Caco-2 (cell line): ENCODE measurements around the gene BAZ2B. TPM values are rescaled to one million over a fixed set of nuclear protein-coding genes. Genes with fewer than 3 reads are reported as not detected.

Experiments used
- BruUV-seq: library from RNA; stranded (reverse); fragments of 400-500 nt; replicated peaks from 2 replicates; lab custom pipeline; 2021; lab: Mats Ljungman, UMichigan
- CTCF ChIA-PET: fragments of 300-600 bp; sonication (Branson Sonifier 250); formaldehyde crosslinking; loops from one replicate; lab custom pipeline; 2022; ENCODE audit warnings: antibody characterized with exemption; lab: Charles Lee
- POLR2A ChIA-PET: fragments of 300-600 bp; sonication (Branson Sonifier 250); formaldehyde crosslinking; loops from one replicate; lab custom pipeline; 2022; ENCODE audit warnings: antibody characterized with exemption; lab: Charles Lee
- DNase-seq, 2 experiments: peaks; one replicate each; pipeline versions ENCODE4 v3.0.0 to v3.0.0-alpha.2; 2020 to 2022
- H3K27me3 ChIP-seq: replicated peaks from 2 replicates; pipeline ENCODE4 v1.6.0; 2011; ENCODE audit warnings: low read length; ENCODE audit not compliant: control insufficient read depth, insufficient read depth
- H3K36me3 ChIP-seq: 2 replicates; pipeline ENCODE4 v1.5.1; 2011; ENCODE audit warnings: low read length; ENCODE audit not compliant: control insufficient read depth, insufficient read depth
- H3K4me1 ChIP-seq: fragments of 250-450 bp; sonication (Bioruptor Pico); 2 replicates; pipeline ENCODE4 v1.5.1; 2020; ENCODE audit warnings: mild to moderate bottlenecking
- H3K4me3 ChIP-seq: 2 replicates; pipeline ENCODE4 v1.5.1; 2011; ENCODE audit warnings: low read depth, mild to moderate bottlenecking, control low read depth, low read length
- H3K9me3 ChIP-seq: fragments of 250-450 bp; sonication (Bioruptor Pico); 2 replicates; pipeline ENCODE4 v1.5.1; 2020; ENCODE audit warnings: mild to moderate bottlenecking, moderate library complexity
- H3K27ac Mint-ChIP-seq: one replicate; pipeline ENCODE4 v1.8.0; 2022; ENCODE audit warnings: mixed read lengths; ENCODE audit not compliant: unreplicated experiment
- H3K27me3 Mint-ChIP-seq: one replicate; pipeline ENCODE4 v1.8.0; 2022; ENCODE audit warnings: mixed read lengths; ENCODE audit not compliant: insufficient read depth, unreplicated experiment
- H3K36me3 Mint-ChIP-seq: one replicate; pipeline ENCODE4 v1.8.0; 2022; ENCODE audit warnings: mild to moderate bottlenecking, mixed read lengths; ENCODE audit not compliant: insufficient read depth, unreplicated experiment
- H3K4me1 Mint-ChIP-seq: one replicate; pipeline ENCODE4 v1.8.0; 2022; ENCODE audit warnings: low read depth, mixed read lengths; ENCODE audit not compliant: unreplicated experiment
- H3K4me3 Mint-ChIP-seq: one replicate; pipeline ENCODE4 v1.8.0; 2022; ENCODE audit warnings: mild to moderate bottlenecking, moderate library complexity, mixed read lengths; ENCODE audit not compliant: unreplicated experiment
- H3K9me3 Mint-ChIP-seq: one replicate; pipeline ENCODE4 v1.8.0; 2022; ENCODE audit warnings: mixed read lengths; ENCODE audit not compliant: unreplicated experiment
- intact Hi-C: fragments of 100-400 bp; cut with micrococcal nuclease; formaldehyde crosslinking; loops from one replicate; pipeline ENCODE4 v1.10.0; 2022; ENCODE audit not compliant: unreplicated experiment
- total RNA-seq: library from RNA; stranded (reverse); gene quantifications from 2 replicates; pipeline ENCODE4 v1.2.3, GENCODE V29; 2022
- TF ChIP-seq, protein P1 (sequence below), 2 experiments: fragments of 200-600 bp in 1 of 2; IDR thresholded peaks; 1 replicate in 1 of 2; 2 replicates in 1 of 2; pipeline versions ENCODE4 v1.5.1 to v1.8.0; 2011 to 2022; ENCODE audit warnings: antibody characterized with exemption in 1 of 2, control low read depth in 1 of 2, inconsistent platforms in 1 of 2, low read depth in 1 of 2, low read length in 1 of 2, mild to moderate bottlenecking in 1 of 2, moderate library complexity in 1 of 2; ENCODE audit not compliant: insufficient read depth in 1 of 2, severe bottlenecking in 1 of 2, unreplicated experiment in 1 of 2

BAZ2B gene
- total RNA-seq, 1 experiment from 2014 or later, result 32.9 TPM

DNA sequence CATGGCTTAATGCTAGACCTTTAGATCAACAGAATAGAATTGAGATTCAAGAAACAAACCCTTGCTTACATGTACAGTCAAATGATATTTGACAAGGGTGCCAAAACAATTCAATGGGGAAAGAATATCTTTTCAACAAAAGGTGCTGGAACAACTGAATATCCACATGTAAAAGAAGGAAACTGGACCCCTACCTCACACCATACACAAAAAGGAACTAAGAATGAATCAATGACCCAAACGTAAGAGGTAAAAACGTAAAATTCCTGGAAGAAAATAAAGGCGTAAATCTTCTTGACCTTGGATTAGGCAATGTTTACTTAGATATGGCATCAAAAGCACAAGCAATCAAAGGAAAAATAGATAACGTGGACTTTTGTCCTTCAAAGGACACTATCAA is 43.1 kb downstream of the BAZ2B start:
- POLR2A ChIA-PET, result no interaction called here
- Histone ChIP-seq H3K4me1 (peaks cover 8% of the 10 kb centered on the region; the same call in 1 of the 2 replicates), H3K9me3 (peaks cover 22% of the 10 kb centered on the region), H3K27me3 (no peaks in the 10 kb centered on the region), H3K4me3 (no peak overlapping the region), H3K36me3 (no peaks in the 10 kb centered on the region)
- H3K36me3 Mint-ChIP-seq, result peaks cover 11% of the 10 kb centered on the region
- no peaks in the 10 kb centered on the region for H3K27me3 Mint-ChIP-seq
- BruUV-seq, result no TSS peak
- peaks cover 31% of the 10 kb centered on the region for H3K9me3 Mint-ChIP-seq
- H3K27ac Mint-ChIP-seq, result no peak overlapping the region
- CTCF ChIA-PET, result no interaction called here
- DNase-seq, result peak in 1 of 2 experiments; percentile 21
- H3K4me1 Mint-ChIP-seq, result no peaks in the 10 kb centered on the region
- TF ChIP-seq, protein P1, sequence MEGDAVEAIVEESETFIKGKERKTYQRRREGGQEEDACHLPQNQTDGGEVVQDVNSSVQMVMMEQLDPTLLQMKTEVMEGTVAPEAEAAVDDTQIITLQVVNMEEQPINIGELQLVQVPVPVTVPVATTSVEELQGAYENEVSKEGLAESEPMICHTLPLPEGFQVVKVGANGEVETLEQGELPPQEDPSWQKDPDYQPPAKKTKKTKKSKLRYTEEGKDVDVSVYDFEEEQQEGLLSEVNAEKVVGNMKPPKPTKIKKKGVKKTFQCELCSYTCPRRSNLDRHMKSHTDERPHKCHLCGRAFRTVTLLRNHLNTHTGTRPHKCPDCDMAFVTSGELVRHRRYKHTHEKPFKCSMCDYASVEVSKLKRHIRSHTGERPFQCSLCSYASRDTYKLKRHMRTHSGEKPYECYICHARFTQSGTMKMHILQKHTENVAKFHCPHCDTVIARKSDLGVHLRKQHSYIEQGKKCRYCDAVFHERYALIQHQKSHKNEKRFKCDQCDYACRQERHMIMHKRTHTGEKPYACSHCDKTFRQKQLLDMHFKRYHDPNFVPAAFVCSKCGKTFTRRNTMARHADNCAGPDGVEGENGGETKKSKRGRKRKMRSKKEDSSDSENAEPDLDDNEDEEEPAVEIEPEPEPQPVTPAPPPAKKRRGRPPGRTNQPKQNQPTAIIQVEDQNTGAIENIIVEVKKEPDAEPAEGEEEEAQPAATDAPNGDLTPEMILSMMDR (IDR thresholded peaks at IDR 0.05; ENCODE audit: insufficient read depth in 1 of 2, low read depth in 1 of 2, low read length in 1 of 2, severe bottlenecking in 1 of 2, unreplicated experiment in 1 of 2), result no peak
- intact Hi-C loops, result no loop called here
- H3K4me3 Mint-ChIP-seq, result no peak overlapping the region

DNA sequence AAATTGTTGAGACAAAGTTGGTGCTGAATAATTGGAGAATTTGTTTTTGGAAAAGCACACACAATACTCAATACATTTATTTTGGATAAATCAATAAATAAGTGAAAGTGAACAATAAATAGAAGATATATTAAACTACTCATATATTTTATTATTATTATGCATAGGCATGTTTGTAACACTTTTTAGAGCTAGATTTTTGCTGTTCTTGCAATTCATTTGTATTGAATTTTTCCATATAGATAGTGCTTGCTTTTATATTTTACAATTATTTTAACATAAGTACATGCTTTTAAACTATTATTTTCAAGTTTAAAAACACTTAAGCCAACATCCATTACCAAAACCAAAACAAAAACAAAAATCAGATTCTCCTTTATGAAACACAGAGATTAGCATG is 43.9 kb downstream of the BAZ2B start:
- CTCF ChIA-PET, result interaction anchor here (0.6 kb wide), 1 partner anchor 349 kb away, joined by 4 read pairs; no protein-coding TSS in a partner anchor

DNA sequence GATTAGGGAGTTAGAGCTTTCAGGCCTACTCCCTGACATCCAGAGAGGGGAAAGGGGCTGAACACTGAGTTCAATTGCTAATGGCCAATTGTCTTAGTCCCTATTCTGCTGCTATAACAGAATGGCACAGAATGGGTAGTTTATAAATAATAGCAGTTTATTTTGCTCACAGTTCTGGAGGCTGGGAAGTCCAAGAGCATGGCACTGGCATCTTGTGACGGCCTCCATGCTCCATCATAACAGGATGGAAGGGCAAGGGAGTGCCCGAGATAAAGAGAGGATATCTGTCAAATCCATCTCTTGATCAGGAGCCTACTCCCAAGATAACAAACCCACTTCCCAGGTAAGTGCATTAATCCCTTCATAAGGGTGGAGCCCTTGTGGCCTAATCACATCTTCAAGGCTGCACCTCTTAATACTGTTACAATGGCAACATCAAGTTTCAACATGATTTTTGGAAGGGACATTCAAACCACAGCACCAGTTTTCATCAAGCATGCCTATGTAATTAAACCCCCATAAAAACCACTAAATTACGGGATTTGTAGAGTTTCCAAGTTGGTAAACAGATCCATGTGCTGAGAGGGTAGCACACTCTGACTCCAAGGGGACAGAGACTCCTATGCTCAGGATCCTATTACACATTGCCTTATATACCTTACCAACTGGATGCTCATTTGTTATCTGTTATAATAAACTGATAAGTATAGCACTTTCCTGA is 44.6 kb downstream of the BAZ2B start:
- Histone ChIP-seq H3K4me1 (peaks cover 8% of the 10 kb centered on the region; the same call in 1 of the 2 replicates), H3K27me3 (no peaks in the 10 kb centered on the region), H3K36me3 (no peaks in the 10 kb centered on the region), H3K4me3 (no peak overlapping the region), H3K9me3 (peaks cover 22% of the 10 kb centered on the region)
- H3K27ac Mint-ChIP-seq, result no peak overlapping the region
- no peak overlapping the region for H3K4me3 Mint-ChIP-seq
- no TSS peak for BruUV-seq
- CTCF ChIA-PET, result interaction anchor here (0.6 kb wide), 2 partner anchors 125 to 349 kb away, joined by 3 to 4 read pairs; no protein-coding TSS in a partner anchor
- no peaks in the 10 kb centered on the region for H3K4me1 Mint-ChIP-seq
- TF ChIP-seq, protein P1 (IDR thresholded peaks at IDR 0.05; ENCODE audit: insufficient read depth in 1 of 2, low read depth in 1 of 2, low read length in 1 of 2, severe bottlenecking in 1 of 2, unreplicated experiment in 1 of 2), result no peak
- H3K36me3 Mint-ChIP-seq, result peaks cover 11% of the 10 kb centered on the region
- H3K27me3 Mint-ChIP-seq, result no peaks in the 10 kb centered on the region
- no peak for DNase-seq
- POLR2A ChIA-PET, result no interaction called here
- H3K9me3 Mint-ChIP-seq, result peaks cover 31% of the 10 kb centered on the region
- intact Hi-C loops, result no loop called here

More for the DNA sequence above, 43.9 kb downstream of the BAZ2B start:
- no peaks in the 10 kb centered on the region for H3K36me3 ChIP-seq
- TF ChIP-seq, protein P1 (IDR thresholded peaks at IDR 0.05; ENCODE audit: insufficient read depth in 1 of 2, low read depth in 1 of 2, low read length in 1 of 2, severe bottlenecking in 1 of 2, unreplicated experiment in 1 of 2), result no peak
- Mint-ChIP-seq H3K36me3 (peaks cover 11% of the 10 kb centered on the region), H3K4me1 (no peaks in the 10 kb centered on the region), H3K27ac (no peak overlapping the region), H3K4me3 (no peak overlapping the region), H3K9me3 (peaks cover 31% of the 10 kb centered on the region), H3K27me3 (no peaks in the 10 kb centered on the region)
- intact Hi-C loops, result no loop called here
- BruUV-seq, result no TSS peak
- DNase-seq, result no peak
- POLR2A ChIA-PET, result no interaction called here
- no peak overlapping the region for H3K4me3 ChIP-seq
- H3K27me3 ChIP-seq, result no peaks in the 10 kb centered on the region
- H3K4me1 ChIP-seq, result peaks cover 8% of the 10 kb centered on the region; the same call in 1 of the 2 replicates
- H3K9me3 ChIP-seq, result peaks cover 22% of the 10 kb centered on the region
